Aorta (tissue), 5 donors: ENCODE measurements around the gene PAX5. TPM values are rescaled to one million over a fixed set of nuclear protein-coding genes. Genes with fewer than 3 reads are reported as not detected.

Experiments
- ATAC-seq: fragments of 200-7000 bp; cut with Tn5 transposase; one replicate; pipeline ENCODE4 v1.9.1; 2022; ENCODE audit warnings: moderate library complexity; ENCODE audit not compliant: low FRiP score
- DNase-seq, 2 donors: peaks; one replicate each; pipeline ENCODE4 v3.0.0-alpha.2; 2020
- H3K27ac ChIP-seq, 2 donors: one replicate each; pipeline ENCODE4 v1.5.1; 2013; ENCODE audit warnings: low read length in 2 of 2, mild to moderate bottlenecking in 2 of 2, moderate library complexity in 2 of 2, control low read depth in 1 of 2, inconsistent platforms in 1 of 2, low read depth in 1 of 2
- H3K27me3 ChIP-seq, 2 donors: one replicate each; pipeline ENCODE4 v1.6.1; 2013; ENCODE audit warnings: control low read depth in 1 of 2, low read length in 1 of 2, mild to moderate bottlenecking in 1 of 2, moderate library complexity in 1 of 2; ENCODE audit not compliant: insufficient read depth in 2 of 2, control insufficient read depth in 1 of 2
- H3K36me3 ChIP-seq, 2 donors: one replicate each; pipeline ENCODE4 v1.6.1; 2013; ENCODE audit warnings: control low read depth in 1 of 2, low read length in 1 of 2, mild to moderate bottlenecking in 1 of 2; ENCODE audit not compliant: insufficient read depth in 2 of 2, control insufficient read depth in 1 of 2
- H3K4me1 ChIP-seq, 2 donors: one replicate each; pipeline ENCODE4 v1.6.1; 2013; ENCODE audit warnings: low read length in 2 of 2, control low read depth in 1 of 2, mild to moderate bottlenecking in 1 of 2, moderate library complexity in 1 of 2; ENCODE audit not compliant: insufficient read depth in 2 of 2, control insufficient read depth in 1 of 2
- H3K4me3 ChIP-seq, 2 donors: one replicate each; pipeline ENCODE4 v1.5.1; 2013; ENCODE audit warnings: low read length in 2 of 2, control low read depth in 1 of 2, mild to moderate bottlenecking in 1 of 2
- H3K9me3 ChIP-seq: one replicate; pipeline ENCODE4 v1.6.1; 2013; ENCODE audit warnings: mild to moderate bottlenecking, low read length; ENCODE audit not compliant: control insufficient read depth
- WGBS, 2 donors: extraction: QIAGEN DNeasy Blood & Tissue Kit; methylation state at CpG; one replicate each; pipeline ENCODE4 v1.1.7; 2013; 5-methylcytosine and 5-hydroxymethylcytosine counted together
- intact Hi-C, 2 donors: fragments of 100-400 bp; cut with DNase I; formaldehyde crosslinking; loops; one replicate each; pipeline versions ENCODE4 v1.14.2 to v1.15.0; 2022
- polyA plus RNA-seq, 2 donors: library from polyadenylated mRNA; stranded (reverse); fragments of 200-250 nt; gene quantifications; one replicate each; pipeline ENCODE4 v1.2.3, GENCODE V29; 2013
- total RNA-seq, 2 donors: library from RNA; stranded (reverse); fragmentation: NEBNext Ultra II Directional; extraction: Animal tissue kit (Norgen Biotek cat#: 25700); gene quantifications; one replicate each; pipeline ENCODE4 v1.2.1, GENCODE V29; 2021
- donor health status: healthy with polysubstance abuse.
- donor health status: Bipolar disorder and iron deficiency.
- donor health status: DM: no; HTN: no; CAD: no.
- donor health status: DM: no; HTN: no; CAD: no.
- donor health status: DM: yes; HTN: yes; CAD: no.

The PAX5 gene
- total and polyA plus RNA-seq, 4 donors: under 0.01 to 0.81 (median 0.40) TPM

- no peaks in the 10 kb centered on the region for H3K36me3 ChIP-seq
- no peak overlapping the region for H3K27ac ChIP-seq
- no peaks in the 10 kb centered on the region for H3K4me1 ChIP-seq
- H3K27me3 ChIP-seq: no peaks in the 10 kb centered on the region
- DNase-seq: no peak
- 46 to 50% methylated on average over 10 of the region's 10 CpGs for WGBS, 2 donors
- no peak overlapping the region for H3K4me3 ChIP-seq
- intact Hi-C loops: no loop called here
- H3K9me3 ChIP-seq: peaks cover 1% of the 10 kb centered on the region
- no peak for ATAC-seq
Measured at GRCh38 chr9:36913393-36914211, 120.5 kb downstream of the PAX5 start.

GRCh38 chr9:36912620-36913019 lies 121.4 kb downstream of the PAX5 start:
- no peak overlapping the region for H3K4me3 ChIP-seq
- no peaks in the 10 kb centered on the region for H3K27me3 ChIP-seq
- intact Hi-C loops: no loop called here
- no peaks in the 10 kb centered on the region for H3K4me1 ChIP-seq
- no peak overlapping the region for H3K27ac ChIP-seq
- peaks cover 1% of the 10 kb centered on the region for H3K9me3 ChIP-seq
- no peaks in the 10 kb centered on the region for H3K36me3 ChIP-seq
- no peak for ATAC-seq
- 52 to 66% methylated on average over 3 of the region's 3 CpGs for WGBS, 2 donors
- no peak for DNase-seq

- ATAC-seq: no peak
- H3K27me3 ChIP-seq: no peaks in the 10 kb centered on the region
- no peaks in the 10 kb centered on the region for H3K4me1 ChIP-seq
- H3K27ac ChIP-seq: no peak overlapping the region
- intact Hi-C loops: no loop called here
- peaks cover 1% of the 10 kb centered on the region for H3K9me3 ChIP-seq
- 59 to 68% methylated on average over 12 of the region's 12 CpGs for WGBS, 2 donors
- no peak overlapping the region for H3K4me3 ChIP-seq
- no peaks in the 10 kb centered on the region for H3K36me3 ChIP-seq
- DNase-seq: no peak
Measured at GRCh38 chr9:36911601-36912412, 122.3 kb downstream of the PAX5 start.

- no peaks in the 10 kb centered on the region for H3K36me3 ChIP-seq
- ATAC-seq: no peak
- WGBS, 2 donors: 70 to 79% methylated on average over 6 of the region's 6 CpGs
- no peaks in the 10 kb centered on the region for H3K4me1 ChIP-seq
- intact Hi-C loops: no loop called here
- no peak overlapping the region for H3K4me3 ChIP-seq
- DNase-seq: no peak
- no peaks in the 10 kb centered on the region for H3K27me3 ChIP-seq
- no peak overlapping the region for H3K27ac ChIP-seq
- peaks cover 1% of the 10 kb centered on the region for H3K9me3 ChIP-seq
Measured at GRCh38 chr9:36911037-36911436, 123.0 kb downstream of the PAX5 start.

- Histone ChIP-seq H3K4me3 (no peak overlapping the region), H3K27ac (no peak overlapping the region), H3K4me1 (no peaks in the 10 kb centered on the region), H3K9me3 (no peaks in the 10 kb centered on the region), H3K27me3 (no peaks in the 10 kb centered on the region), H3K36me3 (no peaks in the 10 kb centered on the region)
- 57 to 59% methylated on average over 6 of the region's 6 CpGs for WGBS, 2 donors
- no peak for ATAC-seq
- no peak for DNase-seq
- intact Hi-C loops: no loop called here
Measured at GRCh38 chr9:36906492-36906891, 127.6 kb downstream of the PAX5 start.

- H3K4me3 ChIP-seq: no peak overlapping the region
- WGBS, 2 donors: 70 to 75% methylated on average over 10 of the region's 10 CpGs
- DNase-seq: no peak
- ATAC-seq: no peak
- no peaks in the 10 kb centered on the region for H3K9me3 ChIP-seq
- no peak overlapping the region for H3K27ac ChIP-seq
- intact Hi-C loops: no loop called here
- H3K4me1 ChIP-seq: no peaks in the 10 kb centered on the region
- H3K27me3 ChIP-seq: no peaks in the 10 kb centered on the region
- H3K36me3 ChIP-seq: no peaks in the 10 kb centered on the region
Measured at GRCh38 chr9:36905101-36906066, 128.7 kb downstream of the PAX5 start.

- no peak for ATAC-seq
- no peak for DNase-seq
- no peak overlapping the region for H3K27ac ChIP-seq
- no peaks in the 10 kb centered on the region for H3K36me3 ChIP-seq
- H3K4me1 ChIP-seq: no peaks in the 10 kb centered on the region
- intact Hi-C loops: no loop called here
- WGBS, 2 donors: 51 to 53% methylated on average over 4 of the region's 4 CpGs
- no peaks in the 10 kb centered on the region for H3K27me3 ChIP-seq
- H3K9me3 ChIP-seq: no peaks in the 10 kb centered on the region
- no peak overlapping the region for H3K4me3 ChIP-seq
Measured at GRCh38 chr9:36903541-36904435, 130.3 kb downstream of the PAX5 start.
